HFFc6 (cell line): ENCODE measurements around the gene EPHB6. TPM values are rescaled to one million over a fixed set of nuclear protein-coding genes. Genes with fewer than 3 reads are reported as not detected.

Experiments
- DNase-seq: peaks from one replicate; pipeline ENCODE4 v3.0.0-alpha.2; 2018
- H3K27ac Mint-ChIP-seq: 2 replicates; pipeline ENCODE4 v1.8.0; 2020; ENCODE audit warnings: mild to moderate bottlenecking, mixed read lengths
- H3K27me3 Mint-ChIP-seq: 2 replicates; pipeline ENCODE4 v1.8.0; 2021; ENCODE audit warnings: mild to moderate bottlenecking, moderate library complexity, mixed read lengths; ENCODE audit not compliant: insufficient read depth
- H3K36me3 Mint-ChIP-seq: 2 replicates; pipeline ENCODE4 v1.8.0; 2021; ENCODE audit warnings: low read depth, mixed read lengths
- H3K4me1 Mint-ChIP-seq: 2 replicates; pipeline ENCODE4 v1.8.0; 2020; ENCODE audit warnings: low read depth, mixed read lengths
- H3K4me3 Mint-ChIP-seq: 2 replicates; pipeline ENCODE4 v1.8.0; 2020; ENCODE audit warnings: mild to moderate bottlenecking, moderate library complexity, mixed read lengths
- H3K9me3 Mint-ChIP-seq: 2 replicates; pipeline ENCODE4 v1.8.0; 2020; ENCODE audit warnings: mild to moderate bottlenecking, mixed read lengths
- total RNA-seq, 6 experiments: library from RNA; stranded (reverse); fragmentation: NEBNext Ultra II Directional; extraction: Animal tissue kit (Norgen Biotek cat#: 25700); gene quantifications; 2 replicates in 1 of 6; 3 replicates in 5 of 6; pipeline ENCODE4 v1.2.3, GENCODE V29; 2021
- TF ChIP-seq, protein P1 (sequence below): fragments of 200-600 bp; sonication (generic); IDR thresholded peaks from 2 replicates; pipeline ENCODE4 v1.5.0; 2021; ENCODE audit warnings: antibody characterized with exemption, mild to moderate bottlenecking

Gene EPHB6
- total RNA-seq, 6 experiments from 2014 or later = 0.26 to 0.69 (median 0.33) TPM

DNA sequence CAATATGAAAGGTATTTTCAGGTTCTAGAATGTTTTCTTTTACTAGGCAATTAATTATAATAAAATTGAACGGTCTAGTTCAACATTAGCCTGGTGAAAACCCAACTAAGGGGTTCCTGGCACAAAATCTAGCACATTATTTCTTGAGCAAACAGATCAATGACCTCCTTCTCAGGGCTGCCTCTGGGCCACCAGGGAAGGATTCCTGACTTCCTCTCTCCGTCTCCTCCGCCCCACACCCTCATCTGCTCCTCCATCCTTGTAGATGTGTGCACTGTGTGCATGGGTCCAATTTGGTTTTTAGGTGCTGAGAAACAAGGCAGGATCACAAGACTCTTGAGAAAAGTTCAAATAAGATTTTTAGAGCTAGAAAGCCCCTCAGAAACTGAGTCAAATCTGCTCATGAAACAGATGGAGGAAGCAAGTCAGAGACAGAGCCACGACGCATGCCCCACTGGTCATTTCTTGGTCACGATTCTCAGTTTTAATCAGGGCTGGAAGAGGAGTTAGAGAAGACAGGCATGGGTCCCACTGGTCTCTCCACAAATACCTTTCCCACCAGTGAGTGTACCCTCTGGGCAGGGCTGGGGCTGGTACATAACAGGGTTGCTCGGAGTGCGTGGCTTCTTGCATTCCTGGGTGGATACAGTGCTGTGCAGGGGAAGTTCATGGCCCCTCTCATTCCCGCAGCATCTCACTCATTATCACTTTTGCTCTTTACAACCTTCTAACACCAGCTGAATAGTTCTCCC, 26.9 kb downstream of the EPHB6 start:
- peaks cover 29% of the 10 kb centered on the region for H3K27me3 Mint-ChIP-seq

DNA sequence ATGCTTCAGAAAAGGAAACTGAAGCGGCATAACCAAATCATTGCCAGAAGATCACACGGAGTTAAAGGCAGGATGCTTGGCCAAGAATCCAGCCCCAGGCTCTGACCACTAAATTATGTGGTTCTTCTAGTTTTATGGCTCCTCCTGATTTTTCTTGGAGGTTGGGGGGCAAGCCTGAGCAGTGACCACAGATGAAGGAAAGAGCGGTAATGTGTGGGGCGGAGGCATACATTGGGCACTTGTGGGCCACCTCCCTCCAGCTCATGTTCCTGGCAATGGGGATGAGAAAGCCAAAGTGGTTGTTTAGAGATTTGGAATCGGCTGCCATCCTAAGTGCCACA, 27.4 kb downstream of the EPHB6 start:
- no peaks in the 10 kb centered on the region for H3K36me3 Mint-ChIP-seq
- TF ChIP-seq, protein P1, sequence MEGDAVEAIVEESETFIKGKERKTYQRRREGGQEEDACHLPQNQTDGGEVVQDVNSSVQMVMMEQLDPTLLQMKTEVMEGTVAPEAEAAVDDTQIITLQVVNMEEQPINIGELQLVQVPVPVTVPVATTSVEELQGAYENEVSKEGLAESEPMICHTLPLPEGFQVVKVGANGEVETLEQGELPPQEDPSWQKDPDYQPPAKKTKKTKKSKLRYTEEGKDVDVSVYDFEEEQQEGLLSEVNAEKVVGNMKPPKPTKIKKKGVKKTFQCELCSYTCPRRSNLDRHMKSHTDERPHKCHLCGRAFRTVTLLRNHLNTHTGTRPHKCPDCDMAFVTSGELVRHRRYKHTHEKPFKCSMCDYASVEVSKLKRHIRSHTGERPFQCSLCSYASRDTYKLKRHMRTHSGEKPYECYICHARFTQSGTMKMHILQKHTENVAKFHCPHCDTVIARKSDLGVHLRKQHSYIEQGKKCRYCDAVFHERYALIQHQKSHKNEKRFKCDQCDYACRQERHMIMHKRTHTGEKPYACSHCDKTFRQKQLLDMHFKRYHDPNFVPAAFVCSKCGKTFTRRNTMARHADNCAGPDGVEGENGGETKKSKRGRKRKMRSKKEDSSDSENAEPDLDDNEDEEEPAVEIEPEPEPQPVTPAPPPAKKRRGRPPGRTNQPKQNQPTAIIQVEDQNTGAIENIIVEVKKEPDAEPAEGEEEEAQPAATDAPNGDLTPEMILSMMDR = no peak
- peaks cover 30% of the 10 kb centered on the region for H3K27me3 Mint-ChIP-seq
- DNase-seq = no peak
- H3K9me3 Mint-ChIP-seq = no peaks in the 10 kb centered on the region
- no peak overlapping the region for H3K4me3 Mint-ChIP-seq
- H3K27ac Mint-ChIP-seq = no peak overlapping the region
- no peaks in the 10 kb centered on the region for H3K4me1 Mint-ChIP-seq

More for the DNA sequence above, 26.9 kb downstream of the EPHB6 start:
- DNase-seq = no peak
- TF ChIP-seq, protein P1 = no peak
- no peaks in the 10 kb centered on the region for H3K4me1 Mint-ChIP-seq
- no peak overlapping the region for H3K4me3 Mint-ChIP-seq
- H3K27ac Mint-ChIP-seq = no peak overlapping the region
- no peaks in the 10 kb centered on the region for H3K36me3 Mint-ChIP-seq
- no peaks in the 10 kb centered on the region for H3K9me3 Mint-ChIP-seq

DNA sequence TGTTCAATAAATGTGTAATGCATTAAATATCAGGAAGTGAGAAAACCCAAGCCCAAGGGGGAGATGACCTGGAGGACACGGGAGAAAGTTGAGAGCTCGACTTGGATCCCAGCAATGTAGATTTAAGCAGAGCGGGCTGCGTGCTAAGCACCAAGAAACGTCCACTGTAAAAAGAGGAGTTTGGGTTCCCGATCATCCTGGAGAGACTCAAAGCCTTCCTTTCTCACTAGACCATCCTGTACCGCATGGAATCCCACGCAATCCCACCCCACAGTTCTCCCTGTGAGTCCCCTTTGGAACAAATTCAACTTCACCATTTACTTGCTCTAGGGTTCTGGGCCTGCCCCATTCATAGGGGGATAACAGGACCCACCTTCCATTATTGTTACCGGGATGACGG, 28.3 kb downstream of the EPHB6 start:
- Mint-ChIP-seq H3K4me3 (no peak overlapping the region), H3K4me1 (no peaks in the 10 kb centered on the region), H3K27ac (no peak overlapping the region), H3K27me3 (peaks cover 26% of the 10 kb centered on the region), H3K36me3 (no peaks in the 10 kb centered on the region), H3K9me3 (no peaks in the 10 kb centered on the region)
- TF ChIP-seq, protein P1 = no peak
- DNase-seq = no peak

DNA sequence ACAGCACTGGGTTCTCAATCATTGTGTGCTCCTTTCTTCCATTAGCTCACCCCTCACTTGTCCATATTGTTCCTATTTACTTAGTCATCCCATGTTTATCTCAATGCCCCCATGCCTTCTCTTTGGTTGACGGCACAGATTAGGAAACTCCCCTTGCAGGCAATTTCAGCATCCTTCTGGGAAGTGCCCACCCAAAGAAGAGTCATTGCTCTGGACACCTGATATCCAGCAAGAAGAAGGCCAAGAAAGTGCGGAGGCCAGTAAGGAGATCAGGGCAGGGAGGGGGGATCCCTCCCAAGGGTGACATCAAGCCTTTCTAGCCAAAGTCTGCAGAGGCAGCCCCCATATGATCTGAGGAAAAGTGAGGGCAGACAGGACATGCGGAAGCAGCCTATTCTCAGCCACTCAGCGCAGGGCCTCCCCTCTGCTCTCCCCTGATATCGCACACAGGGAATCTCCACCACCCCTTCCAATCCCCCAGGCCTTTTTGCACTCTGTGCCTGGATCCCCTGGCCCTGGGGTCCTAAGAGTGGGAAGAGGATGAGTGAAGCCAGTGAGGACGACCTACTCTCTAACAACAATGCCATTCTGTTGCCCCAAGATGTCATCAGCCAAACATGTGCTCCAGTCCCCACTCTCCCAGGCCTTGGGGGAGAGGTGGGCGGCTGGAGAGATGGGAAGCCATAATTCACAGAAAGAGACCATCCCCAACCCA, 28.9 kb downstream of the EPHB6 start:
- H3K36me3 Mint-ChIP-seq = no peaks in the 10 kb centered on the region
- TF ChIP-seq, protein P1 = no peak
- peaks cover 26% of the 10 kb centered on the region for H3K27me3 Mint-ChIP-seq
- no peaks in the 10 kb centered on the region for H3K4me1 Mint-ChIP-seq
- no peak for DNase-seq
- H3K4me3 Mint-ChIP-seq = no peak overlapping the region
- H3K9me3 Mint-ChIP-seq = no peaks in the 10 kb centered on the region
- H3K27ac Mint-ChIP-seq = no peak overlapping the region

DNA sequence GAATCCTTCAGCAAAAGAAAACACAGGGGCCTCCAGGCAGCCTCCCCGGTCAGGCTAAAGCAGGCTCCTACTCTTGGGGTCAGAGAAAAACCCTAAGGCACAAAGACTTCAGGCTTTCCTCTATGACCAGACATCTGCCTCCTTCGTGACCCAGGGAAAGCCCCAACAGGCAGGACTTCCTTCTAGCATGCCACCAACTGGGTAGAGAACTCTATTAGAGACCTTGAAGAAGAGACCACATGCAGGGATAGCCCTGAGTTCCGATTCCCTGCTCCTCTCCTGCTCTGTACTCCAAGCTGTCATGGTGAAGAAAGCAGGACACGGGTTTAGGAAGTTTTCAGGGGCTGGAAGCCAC, 29.4 kb downstream of the EPHB6 start:
- Mint-ChIP-seq H3K27me3 (peaks cover 26% of the 10 kb centered on the region), H3K36me3 (no peaks in the 10 kb centered on the region), H3K9me3 (no peaks in the 10 kb centered on the region), H3K4me1 (no peaks in the 10 kb centered on the region), H3K27ac (no peak overlapping the region), H3K4me3 (no peak overlapping the region)
- TF ChIP-seq, protein P1 = no peak
- DNase-seq = no peak
